HEK293T (cell line): Measurements from ENCODE around the gene CYYR1.

Experiments used
- CTCF ChIA-PET: fragments of 350-600 bp; formaldehyde crosslinking; extraction: SDS; loops from one replicate; lab custom pipeline; 2021; ENCODE audit warnings: antibody characterized with exemption, inconsistent platforms; lab: Yijun Ruan, JAX
- POLR2A ChIA-PET: fragments of 350-600 bp; formaldehyde crosslinking; extraction: SDS; loops from one replicate; lab custom pipeline; 2020; ENCODE audit warnings: antibody characterized with exemption, inconsistent platforms; lab: Yijun Ruan, JAX
- DNase-seq: peaks from one replicate; pipeline ENCODE4 v3.0.0; 2012; ENCODE audit warnings: mixed read lengths; ENCODE audit errors: extremely low spot score
- ARNT ChIP-seq: fragments of 450-650 bp; IDR thresholded peaks from 2 replicates; pipeline ENCODE4 v1.6.1; 2017; ENCODE audit warnings: mild to moderate bottlenecking
- BHLHE40 ChIP-seq: fragments of 450-650 bp; IDR thresholded peaks from 2 replicates; pipeline ENCODE4 v1.6.1; 2016; ENCODE audit warnings: mild to moderate bottlenecking, moderate library complexity, borderline replicate concordance
- CTBP1 ChIP-seq: fragments of 450-650 bp; IDR thresholded peaks from 2 replicates; pipeline ENCODE4 v1.6.1; 2016; ENCODE audit warnings: borderline replicate concordance
- ELF4 ChIP-seq: fragments of 450-650 bp; IDR thresholded peaks from 2 replicates; pipeline ENCODE4 v1.6.1; 2017; ENCODE audit warnings: antibody characterized with exemption
- FOXA1 ChIP-seq: fragments of 450-650 bp; IDR thresholded peaks from 2 replicates; pipeline ENCODE4 v1.6.1; 2016; ENCODE audit warnings: mild to moderate bottlenecking
- FOXK2 ChIP-seq: fragments of 450-650 bp; IDR thresholded peaks from 2 replicates; pipeline ENCODE4 v1.6.1; 2016; ENCODE audit warnings: mild to moderate bottlenecking
- FOXM1 ChIP-seq: fragments of 450-650 bp; IDR thresholded peaks from 2 replicates; pipeline ENCODE4 v1.6.1; 2017; ENCODE audit warnings: mild to moderate bottlenecking, borderline replicate concordance
- HDGF ChIP-seq: fragments of 450-650 bp; IDR thresholded peaks from 2 replicates; pipeline ENCODE4 v1.6.1; 2017; ENCODE audit warnings: antibody characterized with exemption, borderline replicate concordance
- L3MBTL2 ChIP-seq: fragments of 450-650 bp; conservative IDR thresholded peaks from 2 replicates; pipeline ENCODE4 v1.6.1; 2016; ENCODE audit warnings: mild to moderate bottlenecking
- LEF1 ChIP-seq: fragments of 450-650 bp; IDR thresholded peaks from 2 replicates; pipeline ENCODE4 v1.6.1; 2017; ENCODE audit warnings: mild to moderate bottlenecking, borderline replicate concordance
- NFRKB ChIP-seq: fragments of 450-650 bp; IDR thresholded peaks from 2 replicates; pipeline ENCODE4 v1.6.1; 2016; ENCODE audit warnings: mild to moderate bottlenecking, moderate library complexity
- PKNOX1 ChIP-seq: fragments of 450-650 bp; IDR thresholded peaks from 2 replicates; pipeline ENCODE4 v1.6.1; 2016
- SP1 ChIP-seq: fragments of 450-650 bp; IDR thresholded peaks from 2 replicates; pipeline ENCODE4 v1.6.1; 2017
- SUZ12 ChIP-seq: fragments of 450-650 bp; IDR thresholded peaks from 2 replicates; pipeline ENCODE4 v1.6.1; 2016; ENCODE audit warnings: mild to moderate bottlenecking
- TARDBP ChIP-seq: fragments of 450-650 bp; IDR thresholded peaks from 2 replicates; pipeline ENCODE4 v1.6.1; 2016
- ZNF384 ChIP-seq: fragments of 450-650 bp; IDR thresholded peaks from 2 replicates; pipeline ENCODE4 v1.6.1; 2016

CYYR1 gene

GRCh38 chr21:26457817-26458216, 115.3 kb downstream of the CYYR1 start:
- TF ChIP-seq FOXK2 (no peak), NFRKB (no peak), BHLHE40 (no peak), SUZ12 (no peak), PKNOX1 (no peak), FOXM1 (no peak), ARNT (no peak), LEF1 (no peak), ZNF384 (no peak), ELF4 (no peak), CTBP1 (no peak), TARDBP (no peak), SP1 (no peak), HDGF (no peak), L3MBTL2 (no peak), FOXA1 (no peak)
- CTCF ChIA-PET = no interaction called here
- no peak for DNase-seq
- POLR2A ChIA-PET = no interaction called here

GRCh38 chr21:26453267-26453666, 119.8 kb downstream of the CYYR1 start:
- ChIA-PET CTCF (no interaction called here), POLR2A (no interaction called here)
- no peak for DNase-seq
- TF ChIP-seq ZNF384 (no peak), ELF4 (no peak)

GRCh38 chr21:26451081-26451740, 121.9 kb downstream of the CYYR1 start:
- TF ChIP-seq LEF1 = no peak
- no peak for TF ChIP-seq SUZ12
- TF ChIP-seq SP1 = no peak
- no peak for TF ChIP-seq CTBP1
- no peak for TF ChIP-seq FOXA1
- TF ChIP-seq HDGF = no peak
- no peak for TF ChIP-seq PKNOX1
- TF ChIP-seq TARDBP = no peak
- no peak for TF ChIP-seq BHLHE40
- TF ChIP-seq FOXM1 = no peak
- TF ChIP-seq L3MBTL2 = no peak
- no peak for TF ChIP-seq ELF4
- TF ChIP-seq NFRKB = no peak
- TF ChIP-seq ZNF384 = no peak
- no peak for TF ChIP-seq ARNT
- TF ChIP-seq FOXK2 = no peak
- ChIA-PET POLR2A (no interaction called here), CTCF (no interaction called here)
- no peak for DNase-seq

GRCh38 chr21:26449161-26449560, 123.9 kb downstream of the CYYR1 start:
- CTCF ChIA-PET = no interaction called here
- POLR2A ChIA-PET = no interaction called here
- TF ChIP-seq FOXK2 (no peak), FOXM1 (no peak), ELF4 (no peak), FOXA1 (no peak), NFRKB (no peak), HDGF (no peak), L3MBTL2 (no peak), CTBP1 (no peak), BHLHE40 (no peak), SP1 (no peak), SUZ12 (no peak), ARNT (no peak), LEF1 (no peak)

GRCh38 chr21:26448751-26449150, 124.3 kb downstream of the CYYR1 start:
- no peak for DNase-seq
- TF ChIP-seq ARNT = no peak
- no peak for TF ChIP-seq CTBP1
- no peak for TF ChIP-seq ZNF384
- no peak for TF ChIP-seq LEF1
- no peak for TF ChIP-seq SP1
- TF ChIP-seq ELF4 = no peak
- no peak for TF ChIP-seq FOXA1
- no peak for TF ChIP-seq FOXK2
- TF ChIP-seq NFRKB = no peak
- TF ChIP-seq HDGF = no peak
- TF ChIP-seq L3MBTL2 = no peak
- TF ChIP-seq SUZ12 = no peak
- no peak for TF ChIP-seq FOXM1
- POLR2A ChIA-PET = no interaction called here
- CTCF ChIA-PET = no interaction called here

More at GRCh38 chr21:26449161-26449560, 123.9 kb downstream of the CYYR1 start:
- DNase-seq = no peak

- ChIA-PET POLR2A (no interaction called here), CTCF (no interaction called here)
- DNase-seq = no peak
- no peak for TF ChIP-seq CTBP1
- no peak for TF ChIP-seq SUZ12
- TF ChIP-seq HDGF = no peak
- TF ChIP-seq FOXA1 = no peak
- no peak for TF ChIP-seq SP1
- no peak for TF ChIP-seq BHLHE40
- no peak for TF ChIP-seq ELF4
- TF ChIP-seq TARDBP = no peak
- TF ChIP-seq PKNOX1 = no peak
- TF ChIP-seq L3MBTL2 = no peak
- no peak for TF ChIP-seq FOXM1
- no peak for TF ChIP-seq NFRKB
Observed at GRCh38 chr21:26447932-26448475, 125.1 kb downstream of the CYYR1 start.
